DMS114 treated with DMSO at 0.1 percent for 48 hours (cell line): ENCODE measurements around the gene CDH10.

Experiments used
- DNase-seq: peaks from one replicate; lab custom pipeline; 2025; ENCODE audit not compliant: unreplicated experiment; lab: John Stamatoyannopoulos, UW

Gene CDH10

DNA sequence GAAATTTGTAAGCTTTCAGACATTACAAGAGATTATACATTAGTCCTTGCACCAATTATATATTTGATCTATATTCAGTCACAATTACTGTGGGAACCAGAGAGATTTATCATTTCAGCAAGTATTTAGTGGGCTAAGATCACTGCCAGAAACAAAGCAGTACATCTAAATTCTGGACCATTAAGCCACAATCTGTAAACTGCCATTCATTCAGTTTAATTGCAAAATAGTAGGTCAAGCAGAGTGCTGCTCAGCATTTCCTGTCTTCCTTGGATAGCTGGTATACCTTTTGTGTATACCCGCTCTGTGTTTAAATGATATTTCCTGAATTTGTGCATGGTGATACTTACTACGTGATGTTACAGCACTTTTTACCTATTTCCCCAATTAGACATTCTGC, 42.6 kb downstream of the CDH10 start:
- DNase-seq, result no peak

DNA sequence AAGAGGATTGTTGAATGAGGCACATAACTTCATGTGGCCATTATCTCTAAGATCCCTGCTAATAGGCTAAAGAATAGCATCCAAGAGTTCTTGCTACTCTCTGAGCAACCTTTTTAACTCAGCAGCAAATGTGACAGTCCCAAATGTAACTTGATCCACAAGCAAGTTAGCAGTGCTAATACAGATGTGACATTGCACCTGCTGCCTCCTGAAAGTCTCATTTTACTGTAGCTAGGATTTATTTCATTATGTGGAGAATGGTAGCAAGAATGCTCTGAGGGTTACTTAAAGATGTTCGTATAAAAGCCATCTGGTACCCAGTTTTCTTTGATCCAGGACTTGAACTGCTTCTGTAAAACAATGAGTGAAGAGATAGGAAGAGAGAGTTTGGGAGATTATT, 45.8 kb downstream of the CDH10 start:
- DNase-seq, result no peak

DNA sequence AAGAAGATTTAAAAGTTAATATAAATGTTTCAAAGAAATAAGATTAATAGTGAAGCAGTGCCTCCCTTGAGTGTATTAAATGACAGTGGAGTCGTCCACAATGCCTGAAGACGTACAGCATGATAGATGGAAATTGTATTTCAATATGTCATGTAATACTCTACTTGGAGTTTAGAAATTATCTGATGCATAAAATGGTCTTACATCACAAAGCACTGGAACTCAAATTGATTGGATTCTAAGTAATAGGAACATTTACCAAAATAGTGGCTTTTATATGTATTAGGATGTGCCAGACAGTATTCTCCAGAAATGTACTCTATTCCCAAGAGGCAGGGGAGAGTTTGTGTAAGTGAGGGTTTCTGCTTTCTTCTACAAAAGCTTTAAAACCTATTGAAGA, 49.4 kb downstream of the CDH10 start:
- no peak for DNase-seq

DNA sequence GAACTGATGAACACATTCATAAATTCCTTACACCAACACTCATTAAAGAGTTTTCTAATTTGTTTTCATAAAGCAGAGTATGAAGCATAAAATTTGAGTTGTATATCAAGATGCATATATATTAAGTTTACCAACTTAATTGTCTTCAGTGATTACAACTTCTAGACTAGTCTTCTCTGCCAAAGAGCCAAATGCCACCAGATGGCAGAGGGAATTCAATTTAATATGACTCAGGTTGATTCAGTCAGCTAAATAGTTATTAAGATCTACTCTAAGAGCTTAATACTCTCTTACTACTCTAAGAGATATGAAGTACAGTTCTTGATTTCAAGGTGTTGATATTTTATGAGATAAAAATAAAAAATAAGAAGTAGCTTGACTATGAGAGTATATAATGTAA, 53.4 kb downstream of the CDH10 start:
- no peak for DNase-seq

DNA sequence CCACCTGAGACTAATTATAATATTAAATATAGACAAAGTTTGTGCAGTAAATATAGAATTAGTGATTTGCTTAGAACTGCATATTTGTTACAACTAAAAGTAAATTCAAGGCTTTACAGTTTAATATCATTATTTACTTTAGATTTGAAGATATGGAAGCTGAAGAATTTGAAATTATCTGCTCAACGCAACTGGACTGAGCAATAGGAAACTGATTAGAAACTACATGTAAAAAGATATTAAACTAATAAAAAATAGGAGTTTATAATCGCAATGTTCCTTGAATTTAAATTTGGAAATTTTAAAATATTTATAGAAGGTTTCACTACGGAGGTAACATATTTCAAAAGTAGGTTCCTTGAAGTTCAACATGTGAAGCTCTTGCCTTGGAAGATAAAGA, 55.2 kb downstream of the CDH10 start:
- no peak for DNase-seq

- no peak for DNase-seq
Observed at GRCh38 chr5:24585751-24586150, 59.0 kb downstream of the CDH10 start.

- DNase-seq, result no peak
Observed at GRCh38 chr5:24571302-24571701, 73.5 kb downstream of the CDH10 start.

- no peak for DNase-seq
Observed at GRCh38 chr5:24566933-24567332, 77.8 kb downstream of the CDH10 start.

GRCh38 chr5:24555229-24555628, 89.5 kb downstream of the CDH10 start:
- no peak for DNase-seq

DNA sequence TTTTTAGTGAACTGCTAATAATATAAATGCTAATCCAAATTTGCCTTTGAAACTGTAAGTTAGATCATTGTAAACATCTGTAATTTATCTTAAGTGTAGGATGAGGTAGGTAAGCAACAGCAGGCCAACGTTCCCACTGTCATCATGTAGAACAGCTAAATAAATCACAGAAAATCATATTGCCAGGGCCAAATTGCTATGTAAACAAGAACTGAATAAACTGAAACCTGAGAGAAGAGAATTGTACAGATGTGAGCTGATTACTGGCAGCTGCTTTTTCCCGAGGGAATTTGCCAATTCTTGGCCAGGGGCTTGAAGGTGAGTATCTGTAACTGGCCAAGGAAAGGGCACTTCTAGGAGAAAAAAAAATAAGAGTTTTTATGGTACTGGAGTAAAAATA, 97.6 kb downstream of the CDH10 start:
- no peak for DNase-seq

GRCh38 chr5:24539613-24540012, 105.2 kb downstream of the CDH10 start:
- DNase-seq, result no peak

GRCh38 chr5:24538346-24538745, 106.4 kb downstream of the CDH10 start:
- no peak for DNase-seq

- no peak for DNase-seq
Observed at GRCh38 chr5:24535646-24536045, 109.1 kb downstream of the CDH10 start.

- no peak for DNase-seq
Observed at GRCh38 chr5:24530906-24531305, 113.9 kb downstream of the CDH10 start.

DNA sequence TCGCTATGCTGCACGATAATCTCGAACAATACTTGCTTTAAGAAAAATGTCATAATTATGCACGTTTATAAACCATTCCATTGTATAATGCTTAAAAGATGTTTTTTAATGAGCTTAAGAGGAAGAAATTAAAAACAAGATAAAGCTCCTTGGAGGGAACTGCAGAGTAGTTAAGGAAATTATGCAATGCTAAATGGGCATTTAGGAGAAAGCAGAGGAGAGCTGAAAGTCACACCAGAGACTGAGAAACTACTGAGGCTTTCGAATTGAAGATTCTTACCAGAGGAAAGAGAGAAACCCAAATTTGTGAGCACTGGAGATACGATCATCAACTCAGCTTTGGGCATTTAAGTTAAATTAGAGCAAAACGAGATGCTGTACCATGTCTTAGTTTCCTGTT, 119.4 kb downstream of the CDH10 start:
- no peak for DNase-seq

DNA sequence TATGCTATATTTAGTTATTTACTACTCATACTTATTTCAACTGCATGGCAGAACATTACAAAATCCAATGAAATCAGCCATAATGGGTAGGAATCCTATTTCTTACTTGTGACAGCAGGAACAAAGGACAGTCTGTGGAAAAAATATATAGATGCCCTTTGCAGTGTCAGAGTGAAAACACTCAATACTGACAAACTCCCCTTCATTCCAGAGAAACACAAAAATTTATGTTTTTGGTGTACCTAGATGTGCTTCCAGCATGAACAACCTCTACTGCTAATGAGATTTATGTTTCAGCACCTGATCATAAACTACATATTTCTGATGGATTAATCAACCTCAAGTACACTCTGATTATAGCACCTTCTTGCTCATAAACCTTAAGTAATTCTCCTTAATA, 132.4 kb downstream of the CDH10 start:
- no peak for DNase-seq

DNA sequence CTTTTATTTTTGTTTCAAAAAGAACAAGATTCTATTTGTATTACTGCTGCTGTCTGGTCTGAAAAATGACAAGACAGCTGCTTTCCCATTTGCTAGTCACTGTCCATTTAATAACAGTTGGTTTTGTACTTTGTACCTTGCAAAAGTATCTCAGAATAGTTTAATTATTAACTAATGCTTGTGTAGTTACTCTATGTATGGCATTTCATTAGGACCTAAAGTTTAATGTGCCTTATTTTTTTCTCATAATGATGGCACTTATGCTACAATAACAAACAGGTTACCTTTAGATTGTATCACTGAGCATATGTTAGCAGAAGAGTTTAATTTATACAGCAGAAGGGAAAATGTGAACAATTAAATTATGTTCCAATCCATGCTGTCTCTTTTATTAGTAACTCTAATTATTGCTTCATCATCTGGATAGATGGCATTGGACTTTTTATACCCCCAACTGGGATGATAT, 134.2 kb downstream of the CDH10 start:
- DNase-seq, result no peak

DNA sequence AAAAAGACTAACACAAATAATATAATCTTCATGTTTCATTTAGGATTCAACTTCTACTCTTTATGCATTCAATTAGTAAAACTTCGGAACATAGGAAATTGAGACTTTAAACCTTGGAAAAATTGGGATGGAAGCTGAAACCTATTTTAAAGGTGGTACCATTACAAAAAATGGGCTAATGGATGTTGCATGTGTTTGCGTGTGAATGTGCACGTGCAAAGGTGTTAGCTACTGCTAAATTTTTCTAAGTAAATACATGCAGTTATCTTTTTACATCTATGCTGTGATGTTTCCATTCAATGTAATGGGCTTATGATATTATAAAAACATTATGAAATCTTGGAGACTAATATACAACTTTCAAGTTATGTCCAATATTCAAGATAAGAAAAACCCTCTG, 134.8 kb downstream of the CDH10 start:
- DNase-seq, result no peak

DNA sequence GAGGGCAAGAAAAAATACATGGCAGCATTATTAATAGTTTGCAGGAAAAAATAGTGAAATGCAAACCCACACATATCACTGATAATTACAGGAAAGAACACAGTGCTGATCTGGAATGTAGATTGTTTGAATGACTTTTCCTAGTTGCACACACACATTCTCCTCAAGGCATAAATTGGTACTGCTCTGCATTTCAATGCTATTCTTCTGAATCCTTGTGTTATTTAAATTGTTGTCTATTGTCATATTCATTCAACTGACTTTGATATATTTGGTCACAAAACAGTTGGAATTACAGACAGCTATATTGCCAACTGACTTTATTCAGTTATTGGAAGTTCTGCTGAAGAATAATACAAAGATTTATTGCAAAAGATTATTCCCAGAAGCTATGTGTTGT, 139.5 kb downstream of the CDH10 start:
- no peak for DNase-seq

GRCh38 chr5:24497591-24498157, 147.1 kb downstream of the CDH10 start:
- peak; percentile 43 for DNase-seq

- no peak for DNase-seq
Observed at GRCh38 chr5:24497145-24497544, 147.6 kb downstream of the CDH10 start.

- DNase-seq, result no peak
Observed at GRCh38 chr5:24496268-24496667, 148.5 kb downstream of the CDH10 start.

DNA sequence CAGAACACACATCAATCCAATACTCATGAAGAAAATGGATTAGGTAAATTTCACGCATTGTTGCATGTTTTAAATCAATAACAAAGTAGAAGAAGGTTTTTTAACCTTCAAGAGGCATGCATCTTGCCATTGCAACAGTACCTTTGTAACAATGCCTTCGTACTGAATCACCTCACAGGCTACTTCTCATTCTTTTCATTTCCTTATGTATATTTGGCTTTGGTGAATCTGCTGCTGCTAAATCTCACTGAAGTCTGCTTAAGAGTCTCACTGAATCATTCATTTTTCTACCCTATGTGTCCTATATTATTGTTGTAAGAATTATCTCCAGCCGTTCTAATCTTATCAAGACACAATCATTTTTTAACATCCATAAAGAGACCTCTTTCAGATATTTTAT, 152.5 kb downstream of the CDH10 start:
- no peak for DNase-seq

DNA sequence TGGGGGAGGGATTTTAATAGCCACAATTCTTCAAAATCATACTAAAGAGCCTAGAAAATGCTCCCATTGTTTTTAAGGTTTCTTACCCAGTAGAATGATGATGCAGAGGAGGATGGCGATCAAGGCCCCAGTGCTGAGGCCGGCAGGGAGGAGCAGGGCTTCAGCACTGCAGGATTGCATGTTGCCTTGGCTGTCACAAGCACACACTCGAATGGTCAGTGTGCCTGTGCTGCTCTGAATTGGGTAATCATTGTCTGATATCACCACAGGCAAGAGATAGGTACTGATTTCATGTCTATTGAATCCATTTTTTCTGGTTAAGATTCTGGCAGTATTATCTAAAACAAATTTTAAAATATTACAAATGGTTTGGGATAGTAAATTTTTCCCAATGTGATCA, 153.3 kb downstream of the CDH10 start:
- DNase-seq, result no peak
